Heart right ventricle (tissue), 16 donors: ENCODE results near the gene ANO7. TPM values are rescaled to one million over a fixed set of nuclear protein-coding genes. Genes with fewer than 3 reads are reported as not detected.

Source experiments
- ATAC-seq, 8 donors: fragments of 200-7000 bp; cut with Tn5 transposase; one replicate each; pipeline ENCODE4 v1.9.1; 2020; ENCODE audit warnings: mild to moderate bottlenecking in 8 of 8, moderate library complexity in 8 of 8, moderate number of reproducible peaks in 1 of 8
- DNase-seq, 2 donors: peaks; one replicate each; pipeline ENCODE4 v3.0.0-alpha.2; 2020
- H3K27ac ChIP-seq, 10 donors: fragments of 200-600 bp; sonication (generic) in 2 of 10; one replicate each; pipeline versions ENCODE4 v1.5.0 to v1.8.0; 2020 to 2022; ENCODE audit warnings: mild to moderate bottlenecking in 3 of 10
- H3K27me3 ChIP-seq, 7 donors: fragments of 200-600 bp; one replicate each; pipeline ENCODE4 v1.8.0; 2021 to 2022; ENCODE audit warnings: mild to moderate bottlenecking in 2 of 7
- H3K36me3 ChIP-seq, 9 donors: fragments of 200-600 bp; sonication (generic) in 1 of 9; one replicate each; pipeline versions ENCODE4 v1.5.0 to v1.8.0; 2020 to 2022; ENCODE audit warnings: mild to moderate bottlenecking in 2 of 9
- H3K4me1 ChIP-seq, 9 donors: fragments of 200-600 bp; sonication (generic) in 1 of 9; one replicate each; pipeline versions ENCODE4 v1.5.0 to v1.8.0; 2020 to 2022; ENCODE audit warnings: mild to moderate bottlenecking in 4 of 9
- H3K4me3 ChIP-seq, 10 donors: fragments of 200-600 bp; sonication (generic) in 2 of 10; one replicate each; pipeline versions ENCODE4 v1.5.0 to v1.8.0; 2020 to 2022; ENCODE audit warnings: mild to moderate bottlenecking in 7 of 10, moderate library complexity in 2 of 10
- H3K9me3 ChIP-seq, 11 donors: fragments of 200-600 bp in 10 of 11; sonication (generic) in 2 of 11; one replicate each; pipeline versions ENCODE4 v1.5.0 to v1.8.0; 2013 to 2022; ENCODE audit warnings: mild to moderate bottlenecking in 2 of 11, control low read depth in 1 of 11, moderate library complexity in 1 of 11
- CTCF ChIP-seq, 9 donors: fragments of 200-600 bp; sonication (generic) in 2 of 9; IDR thresholded peaks; one replicate each; pipeline versions ENCODE4 v1.5.0 to v1.8.0; 2021 to 2022; ENCODE audit warnings: antibody characterized with exemption in 9 of 9, mild to moderate bottlenecking in 5 of 9, moderate library complexity in 1 of 9
- WGBS, 2 donors: extraction: QIAGEN DNeasy Blood & Tissue Kit; methylation state at CpG; one replicate each; pipeline ENCODE4 v1.1.7; 2013; ENCODE audit warnings: inconsistent platforms in 1 of 2; 5-methylcytosine and 5-hydroxymethylcytosine counted together
- intact Hi-C, 10 donors: fragments of 100-400 bp; cut with DNase I; formaldehyde crosslinking; loops; one replicate each; pipeline versions ENCODE4 v1.11.1 to v1.14.2; 2022
- polyA plus RNA-seq, 2 donors: library from polyadenylated mRNA; stranded (reverse); fragments of 200-250 nt; gene quantifications; one replicate each; pipeline ENCODE4 v1.2.3, GENCODE V29; 2013
- total RNA-seq, 10 donors: library from RNA; stranded (reverse); fragmentation: NEBNext Ultra II Directional in 3 of 10; extraction: Animal tissue kit (Norgen Biotek cat#: 25700) in 3 of 10; gene quantifications; one replicate each; pipeline versions ENCODE4 v1.2.1 to v1.2.4, GENCODE V29; 2021 to 2023
- donor health status: Arrhythmogenic right ventricular cardiomyopathy.
- donor health status: ischemic (EF 13 %, LVEDD 7.1; RV severe dilation, severe dysfunction).
- donor health status: healthy with polysubstance abuse.
- donor health status: DM: no; HTN: yes; CAD: no.
- donor health status: DM: no; HTN: no; CAD: no.
- donor health status: ischemic (EF 25% LVEDD 6.9; RV normal size, moderate dysfunction).
- donor health status: ischemic (EF 25% LVEDD 5.7; RV mildly dilated, moderate dysfunction).
- donor health status: healthy.
- donor health status: DM: yes; HTN: yes; CAD: no.
- donor health status: Ischemic cardiomyopathy.
- donor health status: ischemic (EF 35%, LVEDD 5.7; RV mildly dilated, moderate dysfunction).
- donor health status: nonischemic (EF 11% LVEDD 7.7; RV severe dilation, severe dysfunction).
- donor health status: DM: yes; HTN: yes; CAD: no.
- donor health status: PGD.
- donor health status: ischemic (EF 29% LVEDD 5.4; RV normal size, mild dysfunction).
- donor health status: nonischemic (EF 23%, LVEDD 6.1; RV moderate dilation, normal function).

The ANO7 gene
- total and polyA plus RNA-seq, 12 donors, result 0.61 to 3.0 (median 1.6) TPM

DNA sequence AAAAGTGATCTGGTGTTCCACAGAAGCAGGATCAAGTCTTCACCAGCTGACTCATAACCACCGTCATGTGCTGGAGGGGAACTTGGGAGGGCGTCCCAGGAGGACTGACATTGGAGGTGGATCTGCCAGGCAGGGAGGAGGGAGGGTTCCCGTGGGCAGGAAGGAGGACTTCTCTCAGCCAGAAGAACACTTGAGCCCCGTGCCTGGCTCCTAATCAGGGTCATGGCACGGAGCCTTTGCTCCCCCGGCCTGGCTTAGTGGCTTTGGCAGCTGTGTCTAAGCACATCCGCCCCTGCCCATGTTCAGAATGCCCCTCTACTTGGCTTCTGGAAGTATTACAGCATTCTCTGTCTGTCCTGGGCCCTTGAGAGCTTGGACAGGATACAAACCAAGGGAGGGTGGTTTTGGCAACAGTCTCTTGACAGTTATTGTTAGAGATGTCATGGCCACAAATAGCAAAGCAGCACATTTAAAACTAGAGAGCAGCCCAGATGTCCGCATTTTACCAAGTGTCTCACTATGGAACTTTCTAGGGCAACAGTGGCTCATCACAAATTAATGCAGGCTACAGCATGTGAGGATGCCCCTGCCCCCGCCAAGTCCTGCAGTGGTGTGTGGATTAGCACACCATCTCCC, 26.7 kb upstream of the ANO7 start:
- peaks cover 9 to 24% (median 16%) of the 10 kb centered on the region in 9 donors for H3K4me1 ChIP-seq
- DNase-seq, result peak; percentile 76 to 77
- H3K36me3 ChIP-seq, result peaks cover 0 to 79% (median 55%) of the 10 kb centered on the region in 9 donors
- H3K4me3 ChIP-seq, result no peak overlapping the region
- H3K9me3 ChIP-seq, result no peaks in the 10 kb centered on the region
- intact Hi-C loops, result no loop called here
- 13 to 18% methylated on average over 9 of the region's 9 CpGs for WGBS, 2 donors
- H3K27ac ChIP-seq, result peak overlapping the region; percentile 58 to 90 (median 74)
- TF ChIP-seq CTCF (IDR thresholded peaks at IDR 0.05), result no peak
- ATAC-seq, result peak; percentile 90 to 96 (median 94)
- no peaks in the 10 kb centered on the region for H3K27me3 ChIP-seq

DNA sequence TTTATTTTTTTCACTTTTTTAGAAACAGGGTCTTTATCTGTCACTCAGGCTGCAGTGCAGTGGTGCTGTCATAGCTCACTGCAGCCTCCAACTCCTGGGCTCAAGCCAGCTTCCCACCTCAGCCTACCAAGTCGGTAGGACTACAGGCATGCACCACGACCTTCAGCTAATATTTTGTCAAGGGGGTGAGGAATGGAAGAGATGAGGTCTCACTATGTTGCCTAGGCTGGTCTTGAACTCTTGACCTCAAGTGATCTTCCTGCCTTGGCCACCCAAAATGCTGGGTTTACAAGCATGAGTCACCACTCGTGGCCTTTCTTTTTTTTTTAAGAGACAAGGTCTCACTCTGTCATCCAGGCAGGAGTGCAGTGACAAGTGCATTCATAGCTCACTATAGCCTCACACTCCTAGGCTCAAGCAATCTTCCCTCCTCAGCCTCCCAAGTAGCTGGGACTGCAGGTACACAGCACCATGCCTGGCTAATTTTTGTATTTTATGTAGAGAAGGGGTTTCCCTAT, 24.8 kb upstream of the ANO7 start:
- Histone ChIP-seq H3K4me1 (peaks cover 9 to 24% (median 16%) of the 10 kb centered on the region in 9 donors), H3K36me3 (peaks cover 0 to 82% (median 62%) of the 10 kb centered on the region in 9 donors), H3K4me3 (no peak overlapping the region), H3K27ac (no peak overlapping the region), H3K27me3 (no peaks in the 10 kb centered on the region), H3K9me3 (no peaks in the 10 kb centered on the region)
- DNase-seq, result no peak
- intact Hi-C loops, result no loop called here
- no peak for TF ChIP-seq CTCF (IDR thresholded peaks at IDR 0.05)
- WGBS, 2 donors, result 74 to 78% methylated on average over 3 of the region's 3 CpGs
- no peak for ATAC-seq

- Histone ChIP-seq H3K9me3 (peaks cover 0 to 22% (median 12%) of the 10 kb centered on the region in 11 donors), H3K36me3 (peaks cover 0 to 100% (median 78%) of the 10 kb centered on the region in 9 donors), H3K27me3 (no peaks in the 10 kb centered on the region), H3K27ac (no peak overlapping the region), H3K4me3 (no peak overlapping the region), H3K4me1 (peaks cover 0 to 3% (median 0%) of the 10 kb centered on the region in 9 donors)
- WGBS, 2 donors, result 94% methylated on average over 15 of the region's 15 CpGs
- DNase-seq (no peak), ATAC-seq (peak in 2 of 8 donors; percentile 18 to 33)
- TF ChIP-seq CTCF (IDR thresholded peaks at IDR 0.05), result no peak
- intact Hi-C loops, result no loop called here
Observed at GRCh38 chr2:241168366-241168765, 20.1 kb upstream of the ANO7 start.

DNA sequence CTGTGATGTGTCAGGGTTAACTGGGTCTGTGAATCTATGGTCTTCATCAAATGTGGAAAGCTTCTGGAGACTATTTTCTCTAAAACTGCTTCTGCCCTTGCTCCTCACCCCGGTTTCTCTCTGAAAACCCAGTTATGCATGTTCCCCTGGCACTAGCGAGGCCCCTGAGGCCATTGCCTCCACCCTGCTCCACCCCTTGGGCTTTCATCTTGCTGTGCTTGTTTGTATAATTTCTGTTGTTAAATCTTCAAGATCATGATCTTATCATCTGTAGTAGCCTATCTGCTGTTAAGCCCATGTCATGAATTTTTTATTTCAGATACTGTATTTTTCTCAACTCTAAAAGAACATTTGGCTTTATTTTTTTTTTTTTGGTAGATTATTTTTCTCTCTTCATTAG, 14.9 kb upstream of the ANO7 start:
- peaks cover 0 to 99% (median 44%) of the 10 kb centered on the region in 9 donors for H3K36me3 ChIP-seq
- no peaks in the 10 kb centered on the region for H3K4me1 ChIP-seq
- no peak overlapping the region for H3K4me3 ChIP-seq
- no peak for ATAC-seq
- no peak for TF ChIP-seq CTCF (IDR thresholded peaks at IDR 0.05)
- H3K27ac ChIP-seq, result no peak overlapping the region
- intact Hi-C loops, result no loop called here
- WGBS, 2 donors, result 95 to 98% methylated on average over 2 of the region's 2 CpGs
- no peak for DNase-seq
- peaks cover 0 to 22% (median 12%) of the 10 kb centered on the region in 11 donors for H3K9me3 ChIP-seq
- H3K27me3 ChIP-seq, result no peaks in the 10 kb centered on the region
